WTC11 (cell line): ENCODE measurements around the gene GNMT. TPM values are rescaled to one million over a fixed set of nuclear protein-coding genes. Genes with fewer than 3 reads are reported as not detected.
A peak's percentile ranks its signal among the peaks of the same experiment; 100 is the strongest.

Source experiments
- EMX1 ChIP-seq: fragments of 250-450 bp; sonication (Bioruptor Pico); IDR thresholded peaks from 2 replicates; pipeline ENCODE4 v1.8.0; 2021; ENCODE audit warnings: mild to moderate bottlenecking
- NR1H2 ChIP-seq: sonication (generic); formaldehyde crosslinking; IDR thresholded peaks from 2 replicates; pipeline ENCODE4 v1.9.0; 2021; ENCODE audit warnings: mild to moderate bottlenecking, moderate library complexity, missing genetic modification reagents
- NR3C1 ChIP-seq: sonication (generic); formaldehyde crosslinking; conservative IDR thresholded peaks from 2 replicates; pipeline ENCODE4 v1.8.1; 2023; ENCODE audit warnings: low read depth, mild to moderate bottlenecking, missing genetic modification reagents
- SOX15 ChIP-seq: fragments of 250-450 bp; sonication (Bioruptor Pico); IDR thresholded peaks from 2 replicates; pipeline ENCODE4 v1.9.0; 2021; ENCODE audit warnings: mild to moderate bottlenecking
- ZBTB21 ChIP-seq: sonication (generic); formaldehyde crosslinking; IDR thresholded peaks from 2 replicates; pipeline ENCODE4 v1.8.1; 2023; ENCODE audit warnings: mild to moderate bottlenecking, missing genetic modification reagents, borderline replicate concordance
- ZNF317 ChIP-seq: sonication (generic); formaldehyde crosslinking; IDR thresholded peaks from 2 replicates; pipeline ENCODE4 v1.8.1; 2023; ENCODE audit warnings: low read depth, mild to moderate bottlenecking, moderate library complexity, missing genetic modification reagents, borderline replicate concordance
- ZNF423 ChIP-seq: fragments of 250-450 bp; sonication (Bioruptor Pico); IDR thresholded peaks from 2 replicates; pipeline ENCODE4 v2.1.2; 2022; ENCODE audit warnings: mild to moderate bottlenecking, moderate library complexity
- ZNF671 ChIP-seq: fragments of 250-450 bp; sonication (Bioruptor Pico); IDR thresholded peaks from 2 replicates; pipeline ENCODE4 v1.8.0; 2021; ENCODE audit warnings: mild to moderate bottlenecking
- total RNA-seq: library from RNA; stranded (reverse); gene quantifications from 3 replicates; pipeline ENCODE4 v1.2.3, GENCODE V29; 2021
- TF ChIP-seq, protein P1 (sequence below): sonication (generic); formaldehyde crosslinking; conservative IDR thresholded peaks from 2 replicates; pipeline ENCODE4 v1.8.1; 2023; ENCODE audit warnings: mild to moderate bottlenecking, low read depth, missing genetic modification reagents, moderate library complexity
- TF ChIP-seq, protein P2 (sequence below): sonication (generic); formaldehyde crosslinking; IDR thresholded peaks from 2 replicates; pipeline ENCODE4 v1.8.1; 2023; ENCODE audit warnings: mild to moderate bottlenecking, missing genetic modification reagents, moderate library complexity
- TF ChIP-seq, protein P3 (sequence below): sonication (generic); formaldehyde crosslinking; IDR thresholded peaks from 2 replicates; pipeline ENCODE4 v1.8.0; 2022; ENCODE audit warnings: mild to moderate bottlenecking, missing genetic modification reagents
- TF ChIP-seq, protein P4 (sequence below): fragments of 250-450 bp; sonication (Bioruptor Pico); IDR thresholded peaks from 2 replicates; pipeline ENCODE4 v1.9.0; 2021; ENCODE audit warnings: moderate library complexity, mild to moderate bottlenecking, inconsistent platforms, borderline replicate concordance
- TF ChIP-seq, protein P5 (sequence below): fragments of 250-450 bp; sonication (Bioruptor Pico); IDR thresholded peaks from 2 replicates; pipeline ENCODE4 v1.8.0; 2021; ENCODE audit warnings: mild to moderate bottlenecking
- TF ChIP-seq, protein P6 (sequence below): sonication (generic); formaldehyde crosslinking; IDR thresholded peaks from 2 replicates; pipeline ENCODE4 v1.8.0; 2023; ENCODE audit warnings: mild to moderate bottlenecking, missing genetic modification reagents
- TF ChIP-seq, protein P7 (sequence below): sonication (generic); formaldehyde crosslinking; IDR thresholded peaks from 2 replicates; pipeline ENCODE4 v1.8.1; 2023; ENCODE audit warnings: mild to moderate bottlenecking, missing genetic modification reagents
- TF ChIP-seq, protein P8 (sequence below): sonication (generic); formaldehyde crosslinking; IDR thresholded peaks from 2 replicates; pipeline ENCODE4 v1.8.1; 2022; ENCODE audit warnings: missing genetic modification reagents, borderline replicate concordance
- TF ChIP-seq, protein P9 (sequence below): fragments of 250-450 bp; sonication (Bioruptor Pico); IDR thresholded peaks from 2 replicates; pipeline ENCODE4 v1.9.0; 2021; ENCODE audit warnings: mild to moderate bottlenecking, borderline replicate concordance
- TF ChIP-seq, protein P10 (sequence below): sonication (generic); formaldehyde crosslinking; IDR thresholded peaks from 2 replicates; pipeline ENCODE4 v1.8.0; 2022; ENCODE audit warnings: mild to moderate bottlenecking, missing genetic modification reagents

Gene GNMT
- total RNA-seq, 1 experiment from 2014 or later = 2.0 TPM

DNA sequence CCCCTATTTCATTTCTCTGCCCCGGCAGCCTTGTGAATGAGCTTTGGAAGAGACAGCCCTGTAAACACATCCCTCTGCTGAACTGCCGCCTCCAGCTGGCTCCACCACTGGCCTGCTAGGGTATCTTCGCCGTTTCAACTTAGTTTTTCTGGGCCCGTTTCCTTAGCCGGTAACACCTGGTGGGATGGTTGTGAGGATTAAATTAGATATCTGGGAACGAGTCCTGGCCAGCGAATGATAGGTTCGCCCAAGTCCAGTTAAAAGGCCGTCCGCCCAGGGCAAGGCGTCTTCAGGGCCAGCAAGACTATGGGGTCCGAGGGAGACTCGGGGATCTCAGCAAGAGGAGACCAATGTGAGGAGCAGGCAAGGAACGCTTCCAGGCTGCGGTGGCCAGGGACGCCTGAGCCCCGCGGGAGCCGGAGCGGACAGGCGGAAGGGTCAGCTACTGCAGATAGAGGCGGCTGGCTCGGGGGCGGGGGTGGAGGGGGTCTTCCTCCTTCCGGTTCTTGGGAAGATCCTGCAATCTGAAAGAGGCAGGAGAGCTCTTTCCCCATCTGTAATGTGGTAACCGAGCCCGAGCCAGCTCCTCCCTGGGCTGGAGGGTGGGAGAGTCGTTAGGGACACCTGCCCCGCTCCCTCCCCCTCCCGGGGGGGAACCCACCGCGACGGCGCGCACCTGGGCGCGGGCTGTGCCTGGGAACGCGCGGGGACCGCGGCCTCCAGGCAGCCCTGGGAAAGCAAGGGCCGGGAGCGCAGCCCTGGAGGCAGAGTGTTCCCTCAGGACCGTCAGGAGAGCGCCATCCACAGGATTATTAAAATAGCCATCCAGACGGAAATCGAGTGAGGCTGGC lies 49.2 kb upstream of the GNMT start (continued):
- TF ChIP-seq ZNF317 (CRISPR knock-in tag) = 0 out of 2 replicates have a peak, but pooled peaks have one; percentile 10
- TF ChIP-seq, protein P1, sequence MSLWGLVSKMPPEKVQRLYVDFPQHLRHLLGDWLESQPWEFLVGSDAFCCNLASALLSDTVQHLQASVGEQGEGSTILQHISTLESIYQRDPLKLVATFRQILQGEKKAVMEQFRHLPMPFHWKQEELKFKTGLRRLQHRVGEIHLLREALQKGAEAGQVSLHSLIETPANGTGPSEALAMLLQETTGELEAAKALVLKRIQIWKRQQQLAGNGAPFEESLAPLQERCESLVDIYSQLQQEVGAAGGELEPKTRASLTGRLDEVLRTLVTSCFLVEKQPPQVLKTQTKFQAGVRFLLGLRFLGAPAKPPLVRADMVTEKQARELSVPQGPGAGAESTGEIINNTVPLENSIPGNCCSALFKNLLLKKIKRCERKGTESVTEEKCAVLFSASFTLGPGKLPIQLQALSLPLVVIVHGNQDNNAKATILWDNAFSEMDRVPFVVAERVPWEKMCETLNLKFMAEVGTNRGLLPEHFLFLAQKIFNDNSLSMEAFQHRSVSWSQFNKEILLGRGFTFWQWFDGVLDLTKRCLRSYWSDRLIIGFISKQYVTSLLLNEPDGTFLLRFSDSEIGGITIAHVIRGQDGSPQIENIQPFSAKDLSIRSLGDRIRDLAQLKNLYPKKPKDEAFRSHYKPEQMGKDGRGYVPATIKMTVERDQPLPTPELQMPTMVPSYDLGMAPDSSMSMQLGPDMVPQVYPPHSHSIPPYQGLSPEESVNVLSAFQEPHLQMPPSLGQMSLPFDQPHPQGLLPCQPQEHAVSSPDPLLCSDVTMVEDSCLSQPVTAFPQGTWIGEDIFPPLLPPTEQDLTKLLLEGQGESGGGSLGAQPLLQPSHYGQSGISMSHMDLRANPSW (CRISPR knock-in tag) = no peak
- no peak for TF ChIP-seq ZNF423 (CRISPR knock-in tag)
- TF ChIP-seq, protein P2, sequence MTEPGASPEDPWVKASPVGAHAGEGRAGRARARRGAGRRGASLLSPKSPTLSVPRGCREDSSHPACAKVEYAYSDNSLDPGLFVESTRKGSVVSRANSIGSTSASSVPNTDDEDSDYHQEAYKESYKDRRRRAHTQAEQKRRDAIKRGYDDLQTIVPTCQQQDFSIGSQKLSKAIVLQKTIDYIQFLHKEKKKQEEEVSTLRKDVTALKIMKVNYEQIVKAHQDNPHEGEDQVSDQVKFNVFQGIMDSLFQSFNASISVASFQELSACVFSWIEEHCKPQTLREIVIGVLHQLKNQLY (CRISPR knock-in tag) = no peak
- TF ChIP-seq, protein P3, sequence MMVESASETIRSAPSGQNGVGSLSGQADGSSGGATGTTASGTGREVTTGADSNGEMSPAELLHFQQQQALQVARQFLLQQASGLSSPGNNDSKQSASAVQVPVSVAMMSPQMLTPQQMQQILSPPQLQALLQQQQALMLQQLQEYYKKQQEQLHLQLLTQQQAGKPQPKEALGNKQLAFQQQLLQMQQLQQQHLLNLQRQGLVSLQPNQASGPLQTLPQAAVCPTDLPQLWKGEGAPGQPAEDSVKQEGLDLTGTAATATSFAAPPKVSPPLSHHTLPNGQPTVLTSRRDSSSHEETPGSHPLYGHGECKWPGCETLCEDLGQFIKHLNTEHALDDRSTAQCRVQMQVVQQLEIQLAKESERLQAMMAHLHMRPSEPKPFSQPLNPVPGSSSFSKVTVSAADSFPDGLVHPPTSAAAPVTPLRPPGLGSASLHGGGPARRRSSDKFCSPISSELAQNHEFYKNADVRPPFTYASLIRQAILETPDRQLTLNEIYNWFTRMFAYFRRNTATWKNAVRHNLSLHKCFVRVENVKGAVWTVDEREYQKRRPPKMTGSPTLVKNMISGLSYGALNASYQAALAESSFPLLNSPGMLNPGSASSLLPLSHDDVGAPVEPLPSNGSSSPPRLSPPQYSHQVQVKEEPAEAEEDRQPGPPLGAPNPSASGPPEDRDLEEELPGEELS (CRISPR knock-in tag) = no peak; the same call in 1 of the 2 replicates
- TF ChIP-seq, protein P4, sequence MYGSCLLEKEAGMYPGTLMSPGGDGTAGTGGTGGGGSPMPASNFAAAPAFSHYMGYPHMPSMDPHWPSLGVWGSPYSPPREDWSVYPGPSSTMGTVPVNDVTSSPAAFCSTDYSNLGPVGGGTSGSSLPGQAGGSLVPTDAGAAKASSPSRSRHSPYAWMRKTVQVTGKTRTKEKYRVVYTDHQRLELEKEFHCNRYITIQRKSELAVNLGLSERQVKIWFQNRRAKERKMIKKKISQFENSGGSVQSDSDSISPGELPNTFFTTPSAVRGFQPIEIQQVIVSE = no peak
- no peak; the same call in 1 of the 2 replicates for TF ChIP-seq ZBTB21 (CRISPR knock-in tag)
- TF ChIP-seq, protein P5, sequence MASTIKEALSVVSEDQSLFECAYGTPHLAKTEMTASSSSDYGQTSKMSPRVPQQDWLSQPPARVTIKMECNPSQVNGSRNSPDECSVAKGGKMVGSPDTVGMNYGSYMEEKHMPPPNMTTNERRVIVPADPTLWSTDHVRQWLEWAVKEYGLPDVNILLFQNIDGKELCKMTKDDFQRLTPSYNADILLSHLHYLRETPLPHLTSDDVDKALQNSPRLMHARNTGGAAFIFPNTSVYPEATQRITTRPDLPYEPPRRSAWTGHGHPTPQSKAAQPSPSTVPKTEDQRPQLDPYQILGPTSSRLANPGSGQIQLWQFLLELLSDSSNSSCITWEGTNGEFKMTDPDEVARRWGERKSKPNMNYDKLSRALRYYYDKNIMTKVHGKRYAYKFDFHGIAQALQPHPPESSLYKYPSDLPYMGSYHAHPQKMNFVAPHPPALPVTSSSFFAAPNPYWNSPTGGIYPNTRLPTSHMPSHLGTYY = no peak
- TF ChIP-seq, protein P6, sequence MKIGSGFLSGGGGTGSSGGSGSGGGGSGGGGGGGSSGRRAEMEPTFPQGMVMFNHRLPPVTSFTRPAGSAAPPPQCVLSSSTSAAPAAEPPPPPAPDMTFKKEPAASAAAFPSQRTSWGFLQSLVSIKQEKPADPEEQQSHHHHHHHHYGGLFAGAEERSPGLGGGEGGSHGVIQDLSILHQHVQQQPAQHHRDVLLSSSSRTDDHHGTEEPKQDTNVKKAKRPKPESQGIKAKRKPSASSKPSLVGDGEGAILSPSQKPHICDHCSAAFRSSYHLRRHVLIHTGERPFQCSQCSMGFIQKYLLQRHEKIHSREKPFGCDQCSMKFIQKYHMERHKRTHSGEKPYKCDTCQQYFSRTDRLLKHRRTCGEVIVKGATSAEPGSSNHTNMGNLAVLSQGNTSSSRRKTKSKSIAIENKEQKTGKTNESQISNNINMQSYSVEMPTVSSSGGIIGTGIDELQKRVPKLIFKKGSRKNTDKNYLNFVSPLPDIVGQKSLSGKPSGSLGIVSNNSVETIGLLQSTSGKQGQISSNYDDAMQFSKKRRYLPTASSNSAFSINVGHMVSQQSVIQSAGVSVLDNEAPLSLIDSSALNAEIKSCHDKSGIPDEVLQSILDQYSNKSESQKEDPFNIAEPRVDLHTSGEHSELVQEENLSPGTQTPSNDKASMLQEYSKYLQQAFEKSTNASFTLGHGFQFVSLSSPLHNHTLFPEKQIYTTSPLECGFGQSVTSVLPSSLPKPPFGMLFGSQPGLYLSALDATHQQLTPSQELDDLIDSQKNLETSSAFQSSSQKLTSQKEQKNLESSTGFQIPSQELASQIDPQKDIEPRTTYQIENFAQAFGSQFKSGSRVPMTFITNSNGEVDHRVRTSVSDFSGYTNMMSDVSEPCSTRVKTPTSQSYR = no peak
- no peak for TF ChIP-seq EMX1 (CRISPR knock-in tag)
- TF ChIP-seq, protein P7, sequence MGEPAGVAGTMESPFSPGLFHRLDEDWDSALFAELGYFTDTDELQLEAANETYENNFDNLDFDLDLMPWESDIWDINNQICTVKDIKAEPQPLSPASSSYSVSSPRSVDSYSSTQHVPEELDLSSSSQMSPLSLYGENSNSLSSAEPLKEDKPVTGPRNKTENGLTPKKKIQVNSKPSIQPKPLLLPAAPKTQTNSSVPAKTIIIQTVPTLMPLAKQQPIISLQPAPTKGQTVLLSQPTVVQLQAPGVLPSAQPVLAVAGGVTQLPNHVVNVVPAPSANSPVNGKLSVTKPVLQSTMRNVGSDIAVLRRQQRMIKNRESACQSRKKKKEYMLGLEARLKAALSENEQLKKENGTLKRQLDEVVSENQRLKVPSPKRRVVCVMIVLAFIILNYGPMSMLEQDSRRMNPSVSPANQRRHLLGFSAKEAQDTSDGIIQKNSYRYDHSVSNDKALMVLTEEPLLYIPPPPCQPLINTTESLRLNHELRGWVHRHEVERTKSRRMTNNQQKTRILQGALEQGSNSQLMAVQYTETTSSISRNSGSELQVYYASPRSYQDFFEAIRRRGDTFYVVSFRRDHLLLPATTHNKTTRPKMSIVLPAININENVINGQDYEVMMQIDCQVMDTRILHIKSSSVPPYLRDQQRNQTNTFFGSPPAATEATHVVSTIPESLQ (CRISPR knock-in tag) = no peak
- no peak for TF ChIP-seq NR3C1 (CRISPR knock-in tag)
- no peak for TF ChIP-seq NR1H2 (CRISPR knock-in tag)
- TF ChIP-seq, protein P8, sequence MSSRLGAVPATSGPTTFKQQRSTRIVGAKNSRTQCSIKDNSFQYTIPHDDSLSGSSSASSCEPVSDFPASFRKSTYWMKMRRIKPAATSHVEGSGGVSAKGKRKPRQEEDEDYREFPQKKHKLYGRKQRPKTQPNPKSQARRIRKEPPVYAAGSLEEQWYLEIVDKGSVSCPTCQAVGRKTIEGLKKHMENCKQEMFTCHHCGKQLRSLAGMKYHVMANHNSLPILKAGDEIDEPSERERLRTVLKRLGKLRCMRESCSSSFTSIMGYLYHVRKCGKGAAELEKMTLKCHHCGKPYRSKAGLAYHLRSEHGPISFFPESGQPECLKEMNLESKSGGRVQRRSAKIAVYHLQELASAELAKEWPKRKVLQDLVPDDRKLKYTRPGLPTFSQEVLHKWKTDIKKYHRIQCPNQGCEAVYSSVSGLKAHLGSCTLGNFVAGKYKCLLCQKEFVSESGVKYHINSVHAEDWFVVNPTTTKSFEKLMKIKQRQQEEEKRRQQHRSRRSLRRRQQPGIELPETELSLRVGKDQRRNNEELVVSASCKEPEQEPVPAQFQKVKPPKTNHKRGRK = no peak
- TF ChIP-seq, protein P9, sequence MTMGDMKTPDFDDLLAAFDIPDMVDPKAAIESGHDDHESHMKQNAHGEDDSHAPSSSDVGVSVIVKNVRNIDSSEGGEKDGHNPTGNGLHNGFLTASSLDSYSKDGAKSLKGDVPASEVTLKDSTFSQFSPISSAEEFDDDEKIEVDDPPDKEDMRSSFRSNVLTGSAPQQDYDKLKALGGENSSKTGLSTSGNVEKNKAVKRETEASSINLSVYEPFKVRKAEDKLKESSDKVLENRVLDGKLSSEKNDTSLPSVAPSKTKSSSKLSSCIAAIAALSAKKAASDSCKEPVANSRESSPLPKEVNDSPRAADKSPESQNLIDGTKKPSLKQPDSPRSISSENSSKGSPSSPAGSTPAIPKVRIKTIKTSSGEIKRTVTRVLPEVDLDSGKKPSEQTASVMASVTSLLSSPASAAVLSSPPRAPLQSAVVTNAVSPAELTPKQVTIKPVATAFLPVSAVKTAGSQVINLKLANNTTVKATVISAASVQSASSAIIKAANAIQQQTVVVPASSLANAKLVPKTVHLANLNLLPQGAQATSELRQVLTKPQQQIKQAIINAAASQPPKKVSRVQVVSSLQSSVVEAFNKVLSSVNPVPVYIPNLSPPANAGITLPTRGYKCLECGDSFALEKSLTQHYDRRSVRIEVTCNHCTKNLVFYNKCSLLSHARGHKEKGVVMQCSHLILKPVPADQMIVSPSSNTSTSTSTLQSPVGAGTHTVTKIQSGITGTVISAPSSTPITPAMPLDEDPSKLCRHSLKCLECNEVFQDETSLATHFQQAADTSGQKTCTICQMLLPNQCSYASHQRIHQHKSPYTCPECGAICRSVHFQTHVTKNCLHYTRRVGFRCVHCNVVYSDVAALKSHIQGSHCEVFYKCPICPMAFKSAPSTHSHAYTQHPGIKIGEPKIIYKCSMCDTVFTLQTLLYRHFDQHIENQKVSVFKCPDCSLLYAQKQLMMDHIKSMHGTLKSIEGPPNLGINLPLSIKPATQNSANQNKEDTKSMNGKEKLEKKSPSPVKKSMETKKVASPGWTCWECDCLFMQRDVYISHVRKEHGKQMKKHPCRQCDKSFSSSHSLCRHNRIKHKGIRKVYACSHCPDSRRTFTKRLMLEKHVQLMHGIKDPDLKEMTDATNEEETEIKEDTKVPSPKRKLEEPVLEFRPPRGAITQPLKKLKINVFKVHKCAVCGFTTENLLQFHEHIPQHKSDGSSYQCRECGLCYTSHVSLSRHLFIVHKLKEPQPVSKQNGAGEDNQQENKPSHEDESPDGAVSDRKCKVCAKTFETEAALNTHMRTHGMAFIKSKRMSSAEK (CRISPR knock-in tag) = no peak
- no peak for TF ChIP-seq SOX15
- no peak for TF ChIP-seq ZNF671 (CRISPR knock-in tag)
- TF ChIP-seq, protein P10, sequence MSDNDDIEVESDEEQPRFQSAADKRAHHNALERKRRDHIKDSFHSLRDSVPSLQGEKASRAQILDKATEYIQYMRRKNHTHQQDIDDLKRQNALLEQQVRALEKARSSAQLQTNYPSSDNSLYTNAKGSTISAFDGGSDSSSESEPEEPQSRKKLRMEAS (CRISPR knock-in tag) = peak; percentile 61; the same call in 1 of the 2 replicates
